K562 (cell line): ENCODE measurements around the gene RNF167. TPM values are rescaled to one million over a fixed set of nuclear protein-coding genes. Genes with fewer than 3 reads are reported as not detected.

Source experiments
- COPS2 ChIP-seq: fragments of 450-650 bp; conservative IDR thresholded peaks from 2 replicates; pipeline ENCODE4 v1.6.1; 2016; ENCODE audit warnings: mild to moderate bottlenecking, moderate library complexity
- DPF2 ChIP-seq: fragments of 450-650 bp; IDR thresholded peaks from 2 replicates; pipeline ENCODE4 v1.6.1; 2016
- EHMT2 ChIP-seq: fragments of 450-650 bp; IDR thresholded peaks from 2 replicates; pipeline ENCODE4 v1.6.1; 2018; ENCODE audit warnings: antibody characterized with exemption
- EP300 ChIP-seq: IDR thresholded peaks from 2 replicates; pipeline ENCODE4 v1.6.1; 2012; ENCODE audit warnings: low read length, improper control_type of control experiment
- KDM1A ChIP-seq, 2 experiments: fragments of 450-650 bp; IDR thresholded peaks; 2 replicates each; pipeline ENCODE4 v1.6.1; 2016; ENCODE audit warnings: mild to moderate bottlenecking in 2 of 2
- KDM2B ChIP-seq: fragments of 250-450 bp; sonication (Bioruptor Pico); IDR thresholded peaks from 2 replicates; pipeline ENCODE4 v1.8.0; 2021; ENCODE audit warnings: mild to moderate bottlenecking, moderate library complexity
- KLF10 ChIP-seq: fragments of 250-450 bp; sonication (Bioruptor Pico); IDR thresholded peaks from 2 replicates; pipeline ENCODE4 v1.6.1; 2021; ENCODE audit warnings: matching md5 sums
- MIER1 ChIP-seq: fragments of 450-650 bp; IDR thresholded peaks from 2 replicates; pipeline ENCODE4 v1.6.1; 2016; ENCODE audit warnings: antibody characterized with exemption, mild to moderate bottlenecking, low read depth
- NCOA1 ChIP-seq: fragments of 450-650 bp; IDR thresholded peaks from 2 replicates; pipeline ENCODE4 v1.6.1; 2016; ENCODE audit warnings: low read depth
- PHB2 ChIP-seq: fragments of 450-650 bp; IDR thresholded peaks from 2 replicates; pipeline ENCODE4 v1.6.1; 2017; ENCODE audit warnings: low read depth
- PHTF2 ChIP-seq: fragments of 250-450 bp; sonication (Bioruptor Pico); IDR thresholded peaks from 2 replicates; pipeline ENCODE4 v1.5.0; 2021; ENCODE audit warnings: mild to moderate bottlenecking
- RBM15 ChIP-seq: fragments of 200-400 bp; formaldehyde crosslinking; IDR thresholded peaks from 2 replicates; pipeline ENCODE4 v1.6.1; 2018; ENCODE audit warnings: mild to moderate bottlenecking, low read length, moderate library complexity; ENCODE audit not compliant: insufficient read depth
- RNF2 ChIP-seq: sonication (generic); IDR thresholded peaks from 2 replicates; pipeline ENCODE4 v1.6.1; 2016
- SMC3 ChIP-seq: conservative IDR thresholded peaks from 2 replicates; pipeline ENCODE4 v1.6.1; 2011; ENCODE audit warnings: low read depth, low read length, improper control_type of control experiment; ENCODE audit not compliant: insufficient read depth
- SP2 ChIP-seq: IDR thresholded peaks from 2 replicates; pipeline ENCODE4 v1.6.1; 2011; ENCODE audit warnings: mild to moderate bottlenecking, low read depth, low read length, moderate library complexity; ENCODE audit not compliant: poor library complexity, severe bottlenecking; ENCODE audit errors: extremely low read depth
- ZBTB1 ChIP-seq: sonication (generic); formaldehyde crosslinking; IDR thresholded peaks from 2 replicates; pipeline ENCODE4 v1.8.1; 2023; ENCODE audit warnings: missing genetic modification reagents, low read depth, mild to moderate bottlenecking, borderline replicate concordance
- ZEB2 ChIP-seq: fragments of 450-650 bp; IDR thresholded peaks from 2 replicates; pipeline ENCODE4 v1.6.1; 2016
- ZNF699 ChIP-seq: fragments of 250-450 bp; sonication (Bioruptor Pico); IDR thresholded peaks from 2 replicates; pipeline ENCODE4 v1.8.0; 2021; ENCODE audit warnings: mild to moderate bottlenecking, moderate library complexity; ENCODE audit not compliant: insufficient replicate concordance
- polyA plus RNA-seq, 8 experiments: library from polyadenylated mRNA; depleted of rRNA in 4 of 8; stranded (reverse) in 5 of 8; unstranded in 3 of 8; fragments of >200 nt; fragmentation: Nextera tagmentation in 2 of 8; fragmentation: Illumina TruSeq in 1 of 8; extraction: Ambion mirVana in 2 of 8; extraction: Trizol in 1 of 8; gene quantifications; 2 replicates each; pipeline versions ENCODE4 v1.2.1 to v1.2.3, GENCODE V29; 2011 to 2014; ENCODE audit warnings: inconsistent platforms in 1 of 8, missing spikeins in 1 of 8
- total RNA-seq, 7 experiments: library from RNA; depleted of rRNA in 6 of 7; stranded (reverse); fragments of >200 nt in 6 of 7; fragmentation: Illumina TruSeq in 2 of 7; extraction: Trizol in 2 of 7; gene quantifications; 2 replicates each; pipeline versions ENCODE4 v1.2.1 to v1.2.3, GENCODE V29; 2011 to 2021; ENCODE audit warnings: low replicate concordance in 1 of 7
- TF ChIP-seq, protein P1 (sequence below): fragments of 450-650 bp; IDR thresholded peaks from 2 replicates; pipeline ENCODE4 v1.6.1; 2017; ENCODE audit warnings: antibody characterized with exemption, mild to moderate bottlenecking
- TF ChIP-seq, protein P2 (sequence below): sonication (generic); formaldehyde crosslinking; IDR thresholded peaks from 2 replicates; pipeline ENCODE4 v1.8.0; 2022; ENCODE audit warnings: mild to moderate bottlenecking, missing genetic modification reagents
- TF ChIP-seq, protein P3 (sequence below): sonication (generic); formaldehyde crosslinking; IDR thresholded peaks from 2 replicates; pipeline ENCODE4 v1.8.0; 2022; ENCODE audit warnings: missing genetic modification reagents, mild to moderate bottlenecking, borderline replicate concordance

Gene RNF167
- total and polyA plus RNA-seq, 9 of the 15 experiments (the other 6 are each of a cell fraction or from before 2014, with no cell fraction given) = 16.5 to 143 (median 45.5) TPM

DNA sequence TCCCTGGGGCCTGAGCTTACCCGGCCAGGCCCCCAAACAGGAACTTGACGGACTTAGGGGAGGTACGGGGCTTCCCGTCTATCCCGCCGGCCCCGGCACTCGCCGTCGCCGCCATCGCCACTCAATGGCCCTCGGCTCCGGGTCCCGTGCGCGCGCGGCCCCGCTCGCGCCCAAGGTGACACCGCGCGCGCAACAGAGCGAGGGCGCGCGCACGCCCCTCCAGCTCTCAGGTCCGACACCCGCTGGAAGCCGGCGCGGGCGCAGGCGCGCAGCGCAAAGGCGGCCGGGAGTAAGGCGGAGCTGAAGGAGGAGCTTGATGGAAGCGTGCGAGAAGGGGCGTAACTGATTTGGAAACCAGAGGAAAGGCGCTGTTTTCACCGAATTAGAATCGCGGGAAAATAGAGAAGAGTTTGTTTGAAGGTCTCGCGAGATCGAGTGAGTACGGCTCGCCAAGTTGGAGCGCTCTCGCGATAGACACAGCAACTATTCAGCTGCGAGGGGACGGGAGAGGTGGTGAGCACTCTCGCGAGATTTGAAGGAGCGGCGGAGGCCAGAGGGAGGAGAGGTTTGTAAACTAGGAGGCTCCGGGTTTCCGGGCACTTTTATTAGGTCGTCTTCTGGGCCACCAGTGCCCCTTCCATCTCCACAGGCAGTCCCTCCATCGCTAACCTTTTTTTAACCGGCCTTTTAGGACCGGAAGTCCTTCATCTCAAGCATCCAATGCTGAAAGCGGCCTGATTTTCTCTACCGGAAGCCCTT lies at the start of gene RNF167, which contains the start of gene SLC25A11 (continued):
- TF ChIP-seq, protein P1, sequence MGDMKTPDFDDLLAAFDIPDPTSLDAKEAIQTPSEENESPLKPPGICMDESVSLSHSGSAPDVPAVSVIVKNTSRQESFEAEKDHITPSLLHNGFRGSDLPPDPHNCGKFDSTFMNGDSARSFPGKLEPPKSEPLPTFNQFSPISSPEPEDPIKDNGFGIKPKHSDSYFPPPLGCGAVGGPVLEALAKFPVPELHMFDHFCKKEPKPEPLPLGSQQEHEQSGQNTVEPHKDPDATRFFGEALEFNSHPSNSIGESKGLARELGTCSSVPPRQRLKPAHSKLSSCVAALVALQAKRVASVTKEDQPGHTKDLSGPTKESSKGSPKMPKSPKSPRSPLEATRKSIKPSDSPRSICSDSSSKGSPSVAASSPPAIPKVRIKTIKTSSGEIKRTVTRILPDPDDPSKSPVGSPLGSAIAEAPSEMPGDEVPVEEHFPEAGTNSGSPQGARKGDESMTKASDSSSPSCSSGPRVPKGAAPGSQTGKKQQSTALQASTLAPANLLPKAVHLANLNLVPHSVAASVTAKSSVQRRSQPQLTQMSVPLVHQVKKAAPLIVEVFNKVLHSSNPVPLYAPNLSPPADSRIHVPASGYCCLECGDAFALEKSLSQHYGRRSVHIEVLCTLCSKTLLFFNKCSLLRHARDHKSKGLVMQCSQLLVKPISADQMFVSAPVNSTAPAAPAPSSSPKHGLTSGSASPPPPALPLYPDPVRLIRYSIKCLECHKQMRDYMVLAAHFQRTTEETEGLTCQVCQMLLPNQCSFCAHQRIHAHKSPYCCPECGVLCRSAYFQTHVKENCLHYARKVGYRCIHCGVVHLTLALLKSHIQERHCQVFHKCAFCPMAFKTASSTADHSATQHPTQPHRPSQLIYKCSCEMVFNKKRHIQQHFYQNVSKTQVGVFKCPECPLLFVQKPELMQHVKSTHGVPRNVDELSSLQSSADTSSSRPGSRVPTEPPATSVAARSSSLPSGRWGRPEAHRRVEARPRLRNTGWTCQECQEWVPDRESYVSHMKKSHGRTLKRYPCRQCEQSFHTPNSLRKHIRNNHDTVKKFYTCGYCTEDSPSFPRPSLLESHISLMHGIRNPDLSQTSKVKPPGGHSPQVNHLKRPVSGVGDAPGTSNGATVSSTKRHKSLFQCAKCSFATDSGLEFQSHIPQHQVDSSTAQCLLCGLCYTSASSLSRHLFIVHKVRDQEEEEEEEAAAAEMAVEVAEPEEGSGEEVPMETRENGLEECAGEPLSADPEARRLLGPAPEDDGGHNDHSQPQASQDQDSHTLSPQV = no peak
- TF ChIP-seq, protein P2, sequence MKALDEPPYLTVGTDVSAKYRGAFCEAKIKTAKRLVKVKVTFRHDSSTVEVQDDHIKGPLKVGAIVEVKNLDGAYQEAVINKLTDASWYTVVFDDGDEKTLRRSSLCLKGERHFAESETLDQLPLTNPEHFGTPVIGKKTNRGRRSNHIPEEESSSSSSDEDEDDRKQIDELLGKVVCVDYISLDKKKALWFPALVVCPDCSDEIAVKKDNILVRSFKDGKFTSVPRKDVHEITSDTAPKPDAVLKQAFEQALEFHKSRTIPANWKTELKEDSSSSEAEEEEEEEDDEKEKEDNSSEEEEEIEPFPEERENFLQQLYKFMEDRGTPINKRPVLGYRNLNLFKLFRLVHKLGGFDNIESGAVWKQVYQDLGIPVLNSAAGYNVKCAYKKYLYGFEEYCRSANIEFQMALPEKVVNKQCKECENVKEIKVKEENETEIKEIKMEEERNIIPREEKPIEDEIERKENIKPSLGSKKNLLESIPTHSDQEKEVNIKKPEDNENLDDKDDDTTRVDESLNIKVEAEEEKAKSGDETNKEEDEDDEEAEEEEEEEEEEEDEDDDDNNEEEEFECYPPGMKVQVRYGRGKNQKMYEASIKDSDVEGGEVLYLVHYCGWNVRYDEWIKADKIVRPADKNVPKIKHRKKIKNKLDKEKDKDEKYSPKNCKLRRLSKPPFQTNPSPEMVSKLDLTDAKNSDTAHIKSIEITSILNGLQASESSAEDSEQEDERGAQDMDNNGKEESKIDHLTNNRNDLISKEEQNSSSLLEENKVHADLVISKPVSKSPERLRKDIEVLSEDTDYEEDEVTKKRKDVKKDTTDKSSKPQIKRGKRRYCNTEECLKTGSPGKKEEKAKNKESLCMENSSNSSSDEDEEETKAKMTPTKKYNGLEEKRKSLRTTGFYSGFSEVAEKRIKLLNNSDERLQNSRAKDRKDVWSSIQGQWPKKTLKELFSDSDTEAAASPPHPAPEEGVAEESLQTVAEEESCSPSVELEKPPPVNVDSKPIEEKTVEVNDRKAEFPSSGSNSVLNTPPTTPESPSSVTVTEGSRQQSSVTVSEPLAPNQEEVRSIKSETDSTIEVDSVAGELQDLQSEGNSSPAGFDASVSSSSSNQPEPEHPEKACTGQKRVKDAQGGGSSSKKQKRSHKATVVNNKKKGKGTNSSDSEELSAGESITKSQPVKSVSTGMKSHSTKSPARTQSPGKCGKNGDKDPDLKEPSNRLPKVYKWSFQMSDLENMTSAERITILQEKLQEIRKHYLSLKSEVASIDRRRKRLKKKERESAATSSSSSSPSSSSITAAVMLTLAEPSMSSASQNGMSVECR (CRISPR knock-in tag) = peak; percentile 35; the same call in 1 of the 2 replicates
- TF ChIP-seq EHMT2 (no peak), RNF2 (no peak; the same call in 1 of the 2 replicates), PHB2 (no peak), ZEB2 (no peak), COPS2 (no peak), SMC3 (no peak), NCOA1 (no peak), RBM15 (no peak), ZBTB1 (no peak), DPF2 (no peak), KDM2B (no peak), PHTF2 (CRISPR knock-in tag) (no peak), KDM1A (IDR thresholded peaks at IDR 0.05) (no peak), SP2 (no peak), EP300 (0 out of 2 replicates have a peak, but pooled peaks have one; percentile 20), MIER1 (no peak), ZNF699 (CRISPR knock-in tag) (no peak), KLF10 (CRISPR knock-in tag) (no peak)
- TF ChIP-seq, protein P3, sequence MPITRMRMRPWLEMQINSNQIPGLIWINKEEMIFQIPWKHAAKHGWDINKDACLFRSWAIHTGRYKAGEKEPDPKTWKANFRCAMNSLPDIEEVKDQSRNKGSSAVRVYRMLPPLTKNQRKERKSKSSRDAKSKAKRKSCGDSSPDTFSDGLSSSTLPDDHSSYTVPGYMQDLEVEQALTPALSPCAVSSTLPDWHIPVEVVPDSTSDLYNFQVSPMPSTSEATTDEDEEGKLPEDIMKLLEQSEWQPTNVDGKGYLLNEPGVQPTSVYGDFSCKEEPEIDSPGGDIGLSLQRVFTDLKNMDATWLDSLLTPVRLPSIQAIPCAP = no peak
